ENCODE data around the gene AHI1. TPM values are rescaled to one million over a fixed set of nuclear protein-coding genes. Genes with fewer than 3 reads are reported as not detected.

AHI1 gene
- total and polyA plus RNA-seq, 2 donors (not counting 1 experiment from before 2014, with no cell fraction given): 8.3 to 61.7 TPM

DNA sequence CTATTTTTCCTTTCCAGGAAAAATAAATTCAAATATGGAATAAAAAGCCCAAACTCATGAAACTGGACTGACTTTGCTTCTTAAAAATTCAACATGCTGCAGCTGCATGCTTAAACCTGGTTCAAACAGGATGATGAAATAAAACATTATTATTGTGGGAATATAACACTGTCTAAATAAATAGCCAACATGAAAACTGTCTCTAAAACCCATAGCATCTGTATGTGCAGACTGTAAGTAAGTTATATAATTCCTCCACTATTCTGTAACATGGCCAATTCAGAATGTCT lies 30.4 kb upstream of the AHI1 start:
- ATAC-seq (ENCODE audit: low read depth): no peak
- Mint-ChIP-seq H3K4me1 (peaks cover 2% of the 10 kb centered on the region), H3K9me3 (ENCODE audit: insufficient read depth) (peaks cover 2% of the 10 kb centered on the region), H3K4me3 (no peak overlapping the region), H3K27ac (no peak overlapping the region), H3K27me3 (no peaks in the 10 kb centered on the region)
- no peak overlapping the region for H2AFZ ChIP-seq (ENCODE audit: insufficient read depth, low read depth, low read length, poor library complexity, severe bottlenecking)
- no peak overlapping the region for H3K4me2 ChIP-seq (replicated peaks; ENCODE audit: low read depth, low read length, poor library complexity, severe bottlenecking)
- H3K9ac ChIP-seq (ENCODE audit: low read length): no peak overlapping the region
- ChIA-PET CTCF (no interaction called here), POLR2A (no interaction called here)
- no peaks in the 10 kb centered on the region for H3K79me2 ChIP-seq (ENCODE audit: control insufficient read depth, insufficient read depth, low read length)
- H3K36me3 ChIP-seq (replicated peaks in 1 of 2; ENCODE audit: control extremely low read depth in 1 of 2, control insufficient read depth in 1 of 2, extremely low read depth in 1 of 2, insufficient read depth in 2 of 2, low read length in 1 of 2): no peaks in the 10 kb centered on the region
- no peak for DNase-seq
- intact Hi-C loops (cut with micrococcal nuclease): no loop called here
- no peak overlapping the region for H3K27ac ChIP-seq (ENCODE audit: low read length in 2 of 2)
- no peak overlapping the region for H3K4me3 ChIP-seq (ENCODE audit: control extremely low read depth in 1 of 5, extremely low read depth in 1 of 5, insufficient read depth in 1 of 5, low read depth in 2 of 5, low read length in 4 of 5)
- TF ChIP-seq EZH2 (IDR thresholded peaks at IDR 0.05; ENCODE audit: borderline replicate concordance, insufficient read depth, low read depth, low read length, poor library complexity, severe bottlenecking): no peak
- TF ChIP-seq, protein P1, sequence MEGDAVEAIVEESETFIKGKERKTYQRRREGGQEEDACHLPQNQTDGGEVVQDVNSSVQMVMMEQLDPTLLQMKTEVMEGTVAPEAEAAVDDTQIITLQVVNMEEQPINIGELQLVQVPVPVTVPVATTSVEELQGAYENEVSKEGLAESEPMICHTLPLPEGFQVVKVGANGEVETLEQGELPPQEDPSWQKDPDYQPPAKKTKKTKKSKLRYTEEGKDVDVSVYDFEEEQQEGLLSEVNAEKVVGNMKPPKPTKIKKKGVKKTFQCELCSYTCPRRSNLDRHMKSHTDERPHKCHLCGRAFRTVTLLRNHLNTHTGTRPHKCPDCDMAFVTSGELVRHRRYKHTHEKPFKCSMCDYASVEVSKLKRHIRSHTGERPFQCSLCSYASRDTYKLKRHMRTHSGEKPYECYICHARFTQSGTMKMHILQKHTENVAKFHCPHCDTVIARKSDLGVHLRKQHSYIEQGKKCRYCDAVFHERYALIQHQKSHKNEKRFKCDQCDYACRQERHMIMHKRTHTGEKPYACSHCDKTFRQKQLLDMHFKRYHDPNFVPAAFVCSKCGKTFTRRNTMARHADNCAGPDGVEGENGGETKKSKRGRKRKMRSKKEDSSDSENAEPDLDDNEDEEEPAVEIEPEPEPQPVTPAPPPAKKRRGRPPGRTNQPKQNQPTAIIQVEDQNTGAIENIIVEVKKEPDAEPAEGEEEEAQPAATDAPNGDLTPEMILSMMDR (IDR thresholded peaks at IDR 0.05): no peak
- no peaks in the 10 kb centered on the region for H3K27me3 ChIP-seq (replicated peaks in 1 of 4; ENCODE audit: control extremely low read depth in 1 of 4, control insufficient read depth in 3 of 4, insufficient read depth in 4 of 4, low read length in 3 of 4)
- H4K20me1 ChIP-seq (ENCODE audit: control insufficient read depth, insufficient read depth, low read length, poor library complexity, severe bottlenecking): no peaks in the 10 kb centered on the region
- H3K9me3 ChIP-seq (ENCODE audit: control extremely low read depth in 1 of 3, control insufficient read depth in 2 of 3, insufficient read depth in 1 of 3, low read length in 2 of 3): peaks cover 0 to 3% (median 0%) of the 10 kb centered on the region in 3 donors
- no peaks in the 10 kb centered on the region for H3K4me1 ChIP-seq (ENCODE audit: control insufficient read depth in 2 of 2, insufficient read depth in 2 of 2, low read length in 2 of 2)

DNA sequence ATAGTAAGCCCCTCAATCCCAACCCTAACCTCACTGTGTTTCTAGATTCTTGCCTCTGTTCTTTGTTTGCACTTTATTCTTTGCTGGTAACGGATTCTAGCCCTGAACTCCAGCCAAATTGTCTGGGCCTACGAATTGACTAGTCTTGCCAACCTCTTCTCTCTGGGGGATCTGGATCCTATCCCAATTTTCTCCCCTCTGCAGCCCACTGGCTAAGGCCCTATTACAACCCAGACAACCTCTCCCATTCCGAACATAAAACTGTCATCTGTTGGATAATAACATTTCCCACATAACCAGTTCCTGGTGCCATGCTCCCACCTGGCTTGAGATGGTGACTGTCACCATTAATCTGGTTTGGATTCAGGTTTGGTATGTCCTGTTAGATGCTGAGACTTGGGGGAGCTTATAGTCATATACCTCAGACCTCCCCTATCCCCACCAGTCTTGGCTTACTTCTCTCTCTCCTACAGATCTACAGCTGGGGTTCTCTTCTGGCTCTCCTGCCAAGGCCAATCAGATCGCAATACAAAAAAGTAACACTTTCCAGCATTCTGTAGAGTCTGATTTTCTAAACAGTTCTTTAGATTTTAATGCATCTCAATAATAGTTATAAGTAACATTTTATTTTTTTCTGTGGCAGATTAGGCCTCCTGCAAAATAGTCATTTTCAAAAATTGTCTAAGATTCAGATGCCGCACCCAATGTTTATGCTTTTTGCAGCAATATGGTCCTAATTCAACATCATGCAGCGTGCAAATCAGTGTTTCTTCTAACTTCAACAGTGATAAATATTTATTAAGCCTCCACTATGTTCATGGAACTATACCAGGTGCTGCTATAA lies 29.8 kb upstream of the AHI1 start:
- Histone ChIP-seq H3K4me3 (ENCODE audit: control extremely low read depth in 1 of 5, extremely low read depth in 1 of 5, insufficient read depth in 1 of 5, low read depth in 2 of 5, low read length in 4 of 5) (no peak overlapping the region), H3K4me2 (replicated peaks; ENCODE audit: low read depth, low read length, poor library complexity, severe bottlenecking) (no peak overlapping the region), H3K9me3 (ENCODE audit: control extremely low read depth in 1 of 3, control insufficient read depth in 2 of 3, insufficient read depth in 1 of 3, low read length in 2 of 3) (no peaks in the 10 kb centered on the region), H3K27me3 (replicated peaks in 1 of 4; ENCODE audit: control extremely low read depth in 1 of 4, control insufficient read depth in 3 of 4, insufficient read depth in 4 of 4, low read length in 3 of 4) (no peaks in the 10 kb centered on the region), H3K36me3 (replicated peaks in 1 of 2; ENCODE audit: control extremely low read depth in 1 of 2, control insufficient read depth in 1 of 2, extremely low read depth in 1 of 2, insufficient read depth in 2 of 2, low read length in 1 of 2) (no peaks in the 10 kb centered on the region), H3K79me2 (ENCODE audit: control insufficient read depth, insufficient read depth, low read length) (no peaks in the 10 kb centered on the region), H4K20me1 (ENCODE audit: control insufficient read depth, insufficient read depth, low read length, poor library complexity, severe bottlenecking) (no peaks in the 10 kb centered on the region), H3K9ac (ENCODE audit: low read length) (no peak overlapping the region), H3K4me1 (ENCODE audit: control insufficient read depth in 2 of 2, insufficient read depth in 2 of 2, low read length in 2 of 2) (no peaks in the 10 kb centered on the region), H2AFZ (ENCODE audit: insufficient read depth, low read depth, low read length, poor library complexity, severe bottlenecking) (no peak overlapping the region), H3K27ac (ENCODE audit: low read length in 2 of 2) (no peak overlapping the region)
- ChIA-PET CTCF (no interaction called here), POLR2A (no interaction called here)
- TF ChIP-seq, protein P1 (IDR thresholded peaks at IDR 0.05): no peak
- TF ChIP-seq EZH2 (IDR thresholded peaks at IDR 0.05; ENCODE audit: borderline replicate concordance, insufficient read depth, low read depth, low read length, poor library complexity, severe bottlenecking): no peak
- Mint-ChIP-seq H3K27ac (no peak overlapping the region), H3K9me3 (ENCODE audit: insufficient read depth) (no peaks in the 10 kb centered on the region), H3K4me3 (no peak overlapping the region), H3K27me3 (no peaks in the 10 kb centered on the region), H3K4me1 (no peaks in the 10 kb centered on the region)
- WGBS (ENCODE audit: insufficient coverage): 92% methylated on average over 4 of the region's 6 CpGs
- ATAC-seq (ENCODE audit: low read depth) (no peak), DNase-seq (no peak)
- intact Hi-C loops (cut with micrococcal nuclease): no loop called here

Measured in B cell (primary cell).